ENCODE measurements around the gene VWA2. TPM values are rescaled to one million over a fixed set of nuclear protein-coding genes. Genes with fewer than 3 reads are reported as not detected.
A peak's percentile ranks its signal among the peaks of the same experiment; 100 is the strongest.

VWA2 gene
- total RNA-seq, 1 donor from 2014 or later, result not detected

DNA sequence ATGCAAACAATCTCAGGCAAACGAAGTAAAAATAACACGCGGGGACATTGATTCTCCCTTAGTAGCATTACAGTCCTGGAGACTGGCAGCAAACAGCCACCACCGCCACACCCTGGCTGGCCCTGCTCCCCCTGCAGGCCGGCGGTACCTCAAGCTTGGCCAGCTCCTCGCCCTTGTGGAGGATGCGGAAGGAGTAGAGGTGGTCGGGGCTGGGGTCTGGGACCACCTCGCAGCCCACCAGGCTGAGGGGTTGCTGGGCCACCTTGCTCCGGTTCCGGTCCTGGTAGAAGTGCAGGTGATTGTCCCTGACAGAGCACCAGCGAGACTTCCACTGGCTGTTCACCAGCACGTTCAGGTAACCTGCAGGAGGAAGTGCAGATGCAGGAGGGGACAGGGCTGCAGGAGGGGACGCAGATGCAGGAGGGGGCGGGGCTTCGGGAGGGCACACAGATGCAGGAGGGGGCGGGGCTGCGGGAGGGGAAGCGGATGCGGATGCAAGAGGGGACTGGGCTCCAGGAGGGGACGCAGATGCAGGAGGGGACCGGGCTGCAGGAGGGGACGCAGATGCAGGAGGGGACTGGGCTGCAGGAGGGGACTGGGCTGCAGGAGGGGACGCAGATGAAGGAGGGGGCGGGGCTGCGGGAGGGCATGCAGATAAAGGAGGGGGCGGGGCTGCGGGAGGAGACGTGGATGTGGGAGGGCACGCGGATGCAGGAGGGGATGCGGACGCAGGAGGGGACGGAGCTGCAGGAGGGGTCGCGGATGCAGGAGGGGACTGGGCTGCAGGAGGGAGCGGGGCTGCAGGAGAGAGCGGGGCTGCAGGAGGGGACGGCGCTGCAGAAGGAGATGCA lies 65.7 kb downstream of the VWA2 start:
- Histone ChIP-seq H3K27ac (replicated peaks) (peak overlapping the region; percentile 45), H3K27me3 (ENCODE audit: low read depth) (no peaks in the 10 kb centered on the region), H3K36me3 (peaks cover 9% of the 10 kb centered on the region), H3K4me3 (peak overlapping the region; percentile 54), H3K9me3 (replicated peaks) (no peaks in the 10 kb centered on the region), H3K4me1 (peaks cover 47% of the 10 kb centered on the region)
- peak; percentile 40 for DNase-seq
- intact Hi-C loops (cut with micrococcal nuclease), result loop anchor here (5.0 kb wide), 2 partner anchors 133 to 518 kb away; partner anchors contain the start of gene FHIP2A
- TF ChIP-seq, protein P1, sequence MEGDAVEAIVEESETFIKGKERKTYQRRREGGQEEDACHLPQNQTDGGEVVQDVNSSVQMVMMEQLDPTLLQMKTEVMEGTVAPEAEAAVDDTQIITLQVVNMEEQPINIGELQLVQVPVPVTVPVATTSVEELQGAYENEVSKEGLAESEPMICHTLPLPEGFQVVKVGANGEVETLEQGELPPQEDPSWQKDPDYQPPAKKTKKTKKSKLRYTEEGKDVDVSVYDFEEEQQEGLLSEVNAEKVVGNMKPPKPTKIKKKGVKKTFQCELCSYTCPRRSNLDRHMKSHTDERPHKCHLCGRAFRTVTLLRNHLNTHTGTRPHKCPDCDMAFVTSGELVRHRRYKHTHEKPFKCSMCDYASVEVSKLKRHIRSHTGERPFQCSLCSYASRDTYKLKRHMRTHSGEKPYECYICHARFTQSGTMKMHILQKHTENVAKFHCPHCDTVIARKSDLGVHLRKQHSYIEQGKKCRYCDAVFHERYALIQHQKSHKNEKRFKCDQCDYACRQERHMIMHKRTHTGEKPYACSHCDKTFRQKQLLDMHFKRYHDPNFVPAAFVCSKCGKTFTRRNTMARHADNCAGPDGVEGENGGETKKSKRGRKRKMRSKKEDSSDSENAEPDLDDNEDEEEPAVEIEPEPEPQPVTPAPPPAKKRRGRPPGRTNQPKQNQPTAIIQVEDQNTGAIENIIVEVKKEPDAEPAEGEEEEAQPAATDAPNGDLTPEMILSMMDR (IDR thresholded peaks at IDR 0.05; ENCODE audit: borderline replicate concordance), result peak; percentile 54

DNA sequence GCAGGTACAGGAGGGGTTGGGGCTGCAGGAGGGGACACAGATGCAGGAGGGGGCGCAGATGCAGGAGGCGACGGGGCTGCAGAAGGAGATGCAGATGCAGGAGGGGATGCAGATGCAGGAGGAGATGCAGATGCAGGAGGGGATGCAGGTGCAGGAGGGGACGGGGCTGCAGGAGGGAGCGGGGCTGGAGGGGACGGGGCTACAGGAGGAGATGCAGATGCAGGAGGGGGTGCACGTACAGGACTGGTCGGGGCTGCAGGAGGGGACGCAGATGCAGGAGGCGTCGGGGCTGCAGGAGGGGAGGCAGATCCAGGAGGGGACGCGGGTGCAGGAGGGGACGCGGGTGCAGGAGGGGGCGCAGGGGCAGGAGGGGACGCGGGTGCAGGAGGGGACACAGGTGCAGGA lies 66.5 kb downstream of the VWA2 start:
- TF ChIP-seq, protein P1 (IDR thresholded peaks at IDR 0.05; ENCODE audit: borderline replicate concordance), result no peak
- H3K27me3 ChIP-seq (ENCODE audit: low read depth), result no peaks in the 10 kb centered on the region
- H3K4me3 ChIP-seq, result no peak overlapping the region
- DNase-seq, result no peak
- peaks cover 2% of the 10 kb centered on the region for H3K36me3 ChIP-seq
- no peaks in the 10 kb centered on the region for H3K9me3 ChIP-seq (replicated peaks)
- intact Hi-C loops (cut with micrococcal nuclease), result no loop called here
- H3K4me1 ChIP-seq, result peaks cover 47% of the 10 kb centered on the region
- no peak overlapping the region for H3K27ac ChIP-seq (replicated peaks)

DNA sequence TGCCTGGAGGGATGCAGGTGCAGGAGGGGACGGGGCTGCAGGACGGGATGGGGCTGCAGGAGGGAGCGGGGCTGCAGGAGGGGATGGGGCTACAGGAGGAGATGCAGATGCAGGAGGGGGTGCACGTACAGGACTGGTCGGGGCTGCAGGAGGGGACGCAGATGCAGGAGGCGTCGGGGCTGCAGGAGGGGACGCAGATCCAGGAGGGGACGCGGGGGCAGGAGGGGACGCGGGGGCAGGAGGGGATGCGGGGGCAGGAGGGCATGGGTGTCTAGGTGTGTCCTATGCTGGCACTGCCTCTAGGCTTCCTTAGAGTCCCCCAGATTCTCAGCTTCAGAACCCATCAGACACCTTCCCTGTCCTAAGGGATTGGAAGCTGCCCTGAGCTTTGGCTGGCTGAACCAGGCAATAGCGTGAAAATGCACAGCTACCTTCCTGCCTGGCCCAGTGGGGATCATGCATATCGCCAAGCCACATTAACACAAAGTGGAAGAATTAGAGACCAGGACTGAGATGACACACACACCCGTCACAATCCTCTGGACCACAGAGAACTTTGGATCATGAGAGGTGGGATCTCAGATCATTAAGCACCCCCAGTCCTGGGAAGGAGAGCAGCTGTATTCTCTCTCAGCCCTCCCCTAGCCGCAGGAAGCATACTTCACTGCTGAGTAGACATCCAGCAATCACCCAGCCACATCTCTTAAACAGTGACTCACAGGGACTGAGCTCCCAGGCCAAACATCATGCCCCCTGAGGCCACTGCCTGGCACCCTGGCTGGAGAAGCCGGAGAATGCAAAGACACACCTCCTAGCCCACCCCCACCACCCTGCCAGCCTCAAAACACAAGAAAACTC lies 67.3 kb downstream of the VWA2 start:
- intact Hi-C loops (cut with micrococcal nuclease), result no loop called here
- peaks cover 47% of the 10 kb centered on the region for H3K4me1 ChIP-seq
- no peak overlapping the region for H3K27ac ChIP-seq (replicated peaks)
- no peaks in the 10 kb centered on the region for H3K27me3 ChIP-seq (ENCODE audit: low read depth)
- H3K9me3 ChIP-seq (replicated peaks), result no peaks in the 10 kb centered on the region
- no peak for DNase-seq
- H3K36me3 ChIP-seq, result peaks cover 2% of the 10 kb centered on the region
- TF ChIP-seq, protein P1 (IDR thresholded peaks at IDR 0.05; ENCODE audit: borderline replicate concordance), result no peak
- no peak overlapping the region for H3K4me3 ChIP-seq

DNA sequence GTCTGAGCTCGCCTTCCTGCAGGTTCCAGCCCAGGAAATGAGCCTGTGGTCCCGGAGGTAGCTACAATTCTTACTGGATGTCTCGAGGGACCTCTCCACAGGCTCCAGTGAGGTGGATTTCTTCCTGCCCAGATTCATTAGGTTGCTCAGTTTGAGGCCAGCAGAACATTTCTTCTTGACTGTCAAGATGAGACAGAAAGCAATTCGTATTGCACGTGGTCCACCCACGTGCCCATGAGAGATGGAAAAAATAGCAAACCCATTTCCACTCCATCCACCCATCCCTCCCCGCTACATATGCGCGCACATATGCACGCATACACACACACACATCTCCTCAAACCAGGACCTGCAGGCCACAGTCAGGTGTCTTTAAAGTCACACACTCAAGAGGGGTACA lies 68.7 kb downstream of the VWA2 start:
- intact Hi-C loops (cut with micrococcal nuclease), result no loop called here
- TF ChIP-seq, protein P1 (IDR thresholded peaks at IDR 0.05; ENCODE audit: borderline replicate concordance), result no peak
- DNase-seq, result no peak
- Histone ChIP-seq H3K9me3 (replicated peaks) (no peaks in the 10 kb centered on the region), H3K4me3 (no peak overlapping the region), H3K27me3 (ENCODE audit: low read depth) (no peaks in the 10 kb centered on the region), H3K36me3 (peaks cover 7% of the 10 kb centered on the region), H3K4me1 (peaks cover 38% of the 10 kb centered on the region), H3K27ac (replicated peaks) (no peak overlapping the region)

DNA sequence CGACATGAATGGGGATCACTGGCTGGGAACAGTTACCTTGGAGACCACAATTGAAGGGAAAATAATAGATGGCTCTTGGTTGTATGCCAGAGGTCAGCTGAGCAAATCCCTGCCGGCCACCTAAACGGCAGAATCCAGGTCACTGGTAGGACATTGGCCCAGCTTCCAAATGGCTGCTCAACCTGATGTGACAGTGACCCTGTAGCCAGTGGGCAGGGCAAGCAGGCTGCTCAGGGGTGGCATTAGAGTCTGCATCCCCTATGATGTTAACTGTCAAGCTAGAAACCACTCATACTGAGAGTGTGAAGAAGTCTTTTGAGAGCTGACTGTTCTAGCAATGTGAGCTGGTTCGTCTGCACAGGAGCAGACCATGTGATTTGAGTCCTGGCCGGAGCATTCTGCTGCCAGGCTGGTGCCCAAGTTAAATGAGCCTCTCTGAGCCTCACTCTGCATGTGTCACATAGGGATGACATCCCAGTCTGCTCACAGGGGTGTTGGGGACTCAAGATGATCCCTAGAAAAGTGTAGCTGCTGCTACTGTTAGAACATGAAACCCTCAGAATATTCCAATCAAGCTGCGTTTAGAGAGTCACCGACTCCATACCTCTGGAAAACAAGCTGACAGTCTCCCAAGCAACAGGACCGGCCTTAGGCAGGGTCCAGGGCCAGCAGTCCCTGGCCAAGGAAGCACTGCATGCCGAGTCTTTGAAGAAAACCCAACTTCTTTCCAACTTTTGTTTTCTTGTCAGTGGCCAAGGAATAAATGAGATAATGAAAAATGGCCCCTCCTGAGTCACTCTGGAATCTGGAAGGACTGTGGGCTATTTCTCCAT lies 69.7 kb downstream of the VWA2 start:
- TF ChIP-seq, protein P1 (IDR thresholded peaks at IDR 0.05; ENCODE audit: borderline replicate concordance), result no peak
- Histone ChIP-seq H3K4me3 (no peak overlapping the region), H3K36me3 (peaks cover 12% of the 10 kb centered on the region), H3K27me3 (ENCODE audit: low read depth) (no peaks in the 10 kb centered on the region), H3K9me3 (replicated peaks) (no peaks in the 10 kb centered on the region), H3K4me1 (peaks cover 34% of the 10 kb centered on the region), H3K27ac (replicated peaks) (no peak overlapping the region)
- intact Hi-C loops (cut with micrococcal nuclease), result no loop called here
- no peak for DNase-seq

Data from left ventricle myocardium inferior (tissue), 1 donor.